GM12872 (cell line): ENCODE results near the gene ASXL2.

ENCODE experiments used
- CTCF ChIP-seq: IDR thresholded peaks from 3 replicates; pipeline ENCODE4 v1.5.1; 2011; ENCODE audit warnings: low read depth, mild to moderate bottlenecking, low read length, moderate library complexity; ENCODE audit not compliant: insufficient read depth

The ASXL2 gene

GRCh38 chr2:25872134-25872533 is 6.2 kb downstream of the ASXL2 start:
- no peak for TF ChIP-seq CTCF

- no peak for TF ChIP-seq CTCF
Measured at GRCh38 chr2:25867396-25868003, 10.8 kb downstream of the ASXL2 start.

- TF ChIP-seq CTCF = no peak
Measured at GRCh38 chr2:25856377-25856776, 21.9 kb downstream of the ASXL2 start.

- no peak for TF ChIP-seq CTCF
Measured at GRCh38 chr2:25855065-25855464, 23.2 kb downstream of the ASXL2 start.

GRCh38 chr2:25854613-25855012 is 23.7 kb downstream of the ASXL2 start:
- no peak for TF ChIP-seq CTCF

GRCh38 chr2:25853038-25853638 is 25.1 kb downstream of the ASXL2 start:
- no peak for TF ChIP-seq CTCF

GRCh38 chr2:25851740-25852503 is 26.4 kb downstream of the ASXL2 start:
- peak; percentile 61 for TF ChIP-seq CTCF
